GM23338 (cell line): ENCODE measurements around the gene FN3KRP.

Experiments
- EZH2phosphoT487 ChIP-seq: fragments of 200-600 bp; sonication (generic); IDR thresholded peaks from one replicate; pipeline ENCODE4 v1.8.1; 2018; ENCODE audit warnings: antibody characterized with exemption; ENCODE audit not compliant: unreplicated experiment
- POLR2AphosphoS5 ChIP-seq: IDR thresholded peaks from 2 replicates; pipeline ENCODE4 v1.6.1; 2016; ENCODE audit warnings: antibody characterized with exemption, low read depth
- TF ChIP-seq, protein P1 (sequence below), 2 experiments: fragments of 200-600 bp in 1 of 2; sonication (generic) in 1 of 2; conservative IDR thresholded peaks; 2 replicates each; pipeline versions ENCODE4 v1.5.1 to v1.6.1; 2016 to 2017; ENCODE audit warnings: antibody characterized with exemption in 2 of 2, low read depth in 2 of 2, mild to moderate bottlenecking in 2 of 2, moderate library complexity in 1 of 2
- TF ChIP-seq, protein P2 (sequence below): IDR thresholded peaks from one replicate; pipeline ENCODE4 v1.6.1; 2018; ENCODE audit warnings: antibody characterized with exemption; ENCODE audit not compliant: unreplicated experiment

DNA sequence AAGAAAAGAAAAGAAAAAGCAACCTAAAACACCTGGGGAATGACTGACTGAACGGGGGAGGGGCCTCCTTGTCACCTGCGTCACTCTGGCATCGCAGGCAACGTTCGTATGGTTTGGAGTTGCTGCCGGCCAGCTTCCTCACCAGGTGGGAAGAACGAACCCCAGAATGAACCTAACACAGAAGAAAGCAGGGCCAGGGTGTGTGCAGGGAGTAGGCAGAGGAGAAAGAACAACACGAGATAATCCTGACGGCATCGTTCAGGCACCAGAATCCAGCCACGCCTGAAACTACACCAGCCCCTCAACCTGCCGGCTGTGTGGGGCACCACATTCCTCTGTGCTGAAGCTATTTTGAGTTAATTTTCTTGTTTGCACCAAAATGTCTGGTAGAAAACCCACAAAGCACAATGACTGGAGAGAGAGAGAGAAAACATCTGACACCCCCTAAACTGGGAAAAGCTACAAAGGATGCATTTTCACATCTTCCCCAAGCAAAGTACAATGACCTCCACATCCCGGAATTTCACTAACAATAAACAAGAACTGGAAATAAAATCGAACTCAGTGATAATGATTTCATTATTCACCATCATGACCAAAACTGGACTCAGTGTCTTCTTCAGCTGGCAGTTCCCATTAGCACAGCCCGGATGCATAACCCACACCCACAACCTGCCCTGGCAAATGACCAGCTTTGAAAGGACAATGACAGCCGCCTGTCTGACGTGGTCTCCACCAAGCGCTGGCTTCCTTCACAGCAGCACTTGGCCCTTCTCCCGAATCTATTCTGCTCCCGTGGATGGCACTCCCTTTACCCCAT, 41.6 kb upstream of the FN3KRP start:
- TF ChIP-seq, protein P1, sequence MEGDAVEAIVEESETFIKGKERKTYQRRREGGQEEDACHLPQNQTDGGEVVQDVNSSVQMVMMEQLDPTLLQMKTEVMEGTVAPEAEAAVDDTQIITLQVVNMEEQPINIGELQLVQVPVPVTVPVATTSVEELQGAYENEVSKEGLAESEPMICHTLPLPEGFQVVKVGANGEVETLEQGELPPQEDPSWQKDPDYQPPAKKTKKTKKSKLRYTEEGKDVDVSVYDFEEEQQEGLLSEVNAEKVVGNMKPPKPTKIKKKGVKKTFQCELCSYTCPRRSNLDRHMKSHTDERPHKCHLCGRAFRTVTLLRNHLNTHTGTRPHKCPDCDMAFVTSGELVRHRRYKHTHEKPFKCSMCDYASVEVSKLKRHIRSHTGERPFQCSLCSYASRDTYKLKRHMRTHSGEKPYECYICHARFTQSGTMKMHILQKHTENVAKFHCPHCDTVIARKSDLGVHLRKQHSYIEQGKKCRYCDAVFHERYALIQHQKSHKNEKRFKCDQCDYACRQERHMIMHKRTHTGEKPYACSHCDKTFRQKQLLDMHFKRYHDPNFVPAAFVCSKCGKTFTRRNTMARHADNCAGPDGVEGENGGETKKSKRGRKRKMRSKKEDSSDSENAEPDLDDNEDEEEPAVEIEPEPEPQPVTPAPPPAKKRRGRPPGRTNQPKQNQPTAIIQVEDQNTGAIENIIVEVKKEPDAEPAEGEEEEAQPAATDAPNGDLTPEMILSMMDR (conservative IDR thresholded peaks at IDR 0.05; ENCODE audit: low read depth in 2 of 2): no peak
- TF ChIP-seq, protein P2, sequence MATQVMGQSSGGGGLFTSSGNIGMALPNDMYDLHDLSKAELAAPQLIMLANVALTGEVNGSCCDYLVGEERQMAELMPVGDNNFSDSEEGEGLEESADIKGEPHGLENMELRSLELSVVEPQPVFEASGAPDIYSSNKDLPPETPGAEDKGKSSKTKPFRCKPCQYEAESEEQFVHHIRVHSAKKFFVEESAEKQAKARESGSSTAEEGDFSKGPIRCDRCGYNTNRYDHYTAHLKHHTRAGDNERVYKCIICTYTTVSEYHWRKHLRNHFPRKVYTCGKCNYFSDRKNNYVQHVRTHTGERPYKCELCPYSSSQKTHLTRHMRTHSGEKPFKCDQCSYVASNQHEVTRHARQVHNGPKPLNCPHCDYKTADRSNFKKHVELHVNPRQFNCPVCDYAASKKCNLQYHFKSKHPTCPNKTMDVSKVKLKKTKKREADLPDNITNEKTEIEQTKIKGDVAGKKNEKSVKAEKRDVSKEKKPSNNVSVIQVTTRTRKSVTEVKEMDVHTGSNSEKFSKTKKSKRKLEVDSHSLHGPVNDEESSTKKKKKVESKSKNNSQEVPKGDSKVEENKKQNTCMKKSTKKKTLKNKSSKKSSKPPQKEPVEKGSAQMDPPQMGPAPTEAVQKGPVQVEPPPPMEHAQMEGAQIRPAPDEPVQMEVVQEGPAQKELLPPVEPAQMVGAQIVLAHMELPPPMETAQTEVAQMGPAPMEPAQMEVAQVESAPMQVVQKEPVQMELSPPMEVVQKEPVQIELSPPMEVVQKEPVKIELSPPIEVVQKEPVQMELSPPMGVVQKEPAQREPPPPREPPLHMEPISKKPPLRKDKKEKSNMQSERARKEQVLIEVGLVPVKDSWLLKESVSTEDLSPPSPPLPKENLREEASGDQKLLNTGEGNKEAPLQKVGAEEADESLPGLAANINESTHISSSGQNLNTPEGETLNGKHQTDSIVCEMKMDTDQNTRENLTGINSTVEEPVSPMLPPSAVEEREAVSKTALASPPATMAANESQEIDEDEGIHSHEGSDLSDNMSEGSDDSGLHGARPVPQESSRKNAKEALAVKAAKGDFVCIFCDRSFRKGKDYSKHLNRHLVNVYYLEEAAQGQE: no peak
- TF ChIP-seq EZH2phosphoT487: no peak
- no peak for TF ChIP-seq POLR2AphosphoS5
